HG02938 (cell line): ENCODE data around the gene TRUB2.
A peak's percentile ranks its signal among the peaks of the same experiment; 100 is the strongest.

Source experiments
- ATAC-seq: cut with Tn5 transposase; IDR thresholded peaks from one replicate; pipeline ENCODE4 v1.9.1; 2021; ENCODE audit warnings: mild to moderate bottlenecking, moderate library complexity; ENCODE audit not compliant: unreplicated experiment

Gene TRUB2, protein sequence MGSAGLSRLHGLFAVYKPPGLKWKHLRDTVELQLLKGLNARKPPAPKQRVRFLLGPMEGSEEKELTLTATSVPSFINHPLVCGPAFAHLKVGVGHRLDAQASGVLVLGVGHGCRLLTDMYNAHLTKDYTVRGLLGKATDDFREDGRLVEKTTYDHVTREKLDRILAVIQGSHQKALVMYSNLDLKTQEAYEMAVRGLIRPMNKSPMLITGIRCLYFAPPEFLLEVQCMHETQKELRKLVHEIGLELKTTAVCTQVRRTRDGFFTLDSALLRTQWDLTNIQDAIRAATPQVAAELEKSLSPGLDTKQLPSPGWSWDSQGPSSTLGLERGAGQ

DNA sequence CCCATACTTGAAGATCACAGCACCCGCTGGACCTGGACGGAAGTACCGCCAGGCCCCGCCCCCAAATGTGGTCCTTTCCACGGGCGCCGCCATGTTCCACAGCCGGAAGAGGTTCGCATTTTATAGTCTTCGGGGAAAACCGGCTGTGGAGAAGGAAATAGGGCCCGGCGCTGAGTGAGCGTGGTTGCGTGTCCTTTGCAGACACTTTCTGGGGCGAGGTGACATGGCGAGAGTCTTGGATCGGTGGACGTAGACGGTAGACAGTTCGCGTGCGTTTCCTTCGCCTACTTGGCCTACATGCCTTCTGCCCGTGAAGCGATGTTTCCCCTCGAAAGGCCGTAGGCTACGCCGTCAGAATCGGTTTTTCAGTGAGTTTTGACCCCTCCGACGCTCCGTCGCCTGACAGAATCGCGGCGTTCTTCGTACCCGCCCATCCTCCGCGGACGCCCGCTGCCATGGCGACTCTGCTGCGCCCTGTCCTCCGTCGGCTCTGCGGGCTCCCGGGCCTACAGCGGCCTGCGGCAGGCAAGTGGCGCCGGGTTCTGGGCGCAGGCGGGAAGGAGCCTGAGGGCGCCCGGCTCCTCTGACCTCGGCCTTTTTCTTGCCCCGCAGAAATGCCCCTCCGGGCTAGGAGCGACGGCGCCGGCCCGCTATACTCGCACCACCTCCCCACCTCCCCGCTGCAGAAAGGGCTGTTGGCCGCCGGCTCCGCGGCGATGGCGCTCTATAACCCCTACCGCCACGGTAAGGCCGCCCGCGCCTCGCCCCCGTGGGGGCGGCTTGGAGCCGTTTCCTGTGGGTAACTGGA lies at the start of gene TRUB2, which contains the start of gene COQ4:
TSS of gene TRUB2 (minus strand) at position 44 of the 808 bp plus-strand sequence. CDS start at position 5, 39 bp downstream.
TSS of gene COQ4 (plus strand) at position 436 of the 808 bp plus-strand sequence. CDS start at position 456, 20 bp downstream.
- ATAC-seq, result peak; percentile 89

DNA sequence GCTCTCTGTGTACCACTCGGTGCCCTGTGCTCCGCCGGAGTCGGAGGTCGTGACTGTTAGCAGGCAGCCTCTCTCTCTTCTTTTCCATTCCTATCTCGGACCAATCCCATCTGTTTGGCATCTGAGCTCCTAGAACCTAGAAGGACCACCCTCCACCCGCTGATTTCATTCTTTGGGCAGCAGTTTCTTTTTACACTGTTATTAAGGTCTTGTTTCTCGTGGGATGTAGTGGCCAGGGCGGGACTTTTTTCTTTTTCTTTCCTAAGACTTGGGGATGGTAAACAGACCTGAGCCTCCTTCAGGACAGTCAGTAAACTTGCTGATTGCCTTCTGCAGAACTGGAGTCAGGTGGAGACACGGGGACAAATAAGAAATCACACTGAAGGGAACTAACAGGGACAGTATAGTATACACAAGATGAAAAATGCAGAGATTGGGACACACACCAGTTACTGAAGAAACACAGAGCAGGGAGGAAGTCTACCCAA lies 49.4 kb upstream of the TRUB2 start:
- ATAC-seq, result no peak

DNA sequence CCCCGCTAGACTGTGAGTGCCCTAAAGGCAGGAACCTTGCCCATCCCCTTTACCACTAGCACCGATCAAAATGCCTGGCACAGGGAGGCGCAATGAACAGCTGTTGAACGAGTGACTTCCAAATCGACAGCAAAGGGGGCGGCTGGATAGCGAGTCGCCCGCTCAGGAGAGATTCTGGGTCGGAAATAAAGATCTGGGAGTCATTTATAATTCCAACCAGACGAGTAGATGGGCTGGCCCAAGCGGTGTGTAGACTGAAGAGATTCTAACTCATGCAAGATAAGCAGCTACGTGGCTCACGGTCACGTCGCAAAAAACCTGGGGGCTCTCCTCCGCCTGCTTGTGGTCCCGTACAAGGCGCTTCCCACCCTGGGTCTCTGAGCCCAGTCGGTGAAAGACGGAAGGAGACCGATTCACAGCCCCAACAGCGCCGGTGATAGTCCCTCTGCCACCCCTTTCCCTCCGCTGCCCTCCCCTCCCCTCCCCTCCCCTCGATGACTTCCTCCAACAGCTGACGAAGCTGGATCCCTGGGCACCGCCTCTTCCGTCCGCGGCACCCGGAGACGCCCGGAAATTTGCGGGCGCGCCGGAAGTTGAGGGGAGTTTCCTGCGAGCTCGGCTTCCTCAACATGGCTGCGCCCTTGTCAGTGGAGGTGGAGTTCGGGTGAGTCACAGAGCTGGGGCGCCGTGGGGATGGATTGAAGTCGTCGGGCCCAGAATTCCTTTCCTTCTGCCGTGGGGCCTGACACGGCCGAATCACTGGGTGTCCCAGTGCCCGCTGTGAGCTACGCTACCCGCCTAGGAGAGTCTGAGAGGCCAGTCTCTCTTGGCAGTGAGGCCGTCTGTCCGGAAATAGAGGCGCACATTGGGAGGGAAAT lies 48.7 kb upstream of the TRUB2 start, which contains the start of gene URM1:
TSS of gene URM1 (plus strand) at position 623 of the 878 bp plus-strand sequence. CDS start at position 630, 7 bp downstream.
- ATAC-seq, result peak; percentile 84

DNA sequence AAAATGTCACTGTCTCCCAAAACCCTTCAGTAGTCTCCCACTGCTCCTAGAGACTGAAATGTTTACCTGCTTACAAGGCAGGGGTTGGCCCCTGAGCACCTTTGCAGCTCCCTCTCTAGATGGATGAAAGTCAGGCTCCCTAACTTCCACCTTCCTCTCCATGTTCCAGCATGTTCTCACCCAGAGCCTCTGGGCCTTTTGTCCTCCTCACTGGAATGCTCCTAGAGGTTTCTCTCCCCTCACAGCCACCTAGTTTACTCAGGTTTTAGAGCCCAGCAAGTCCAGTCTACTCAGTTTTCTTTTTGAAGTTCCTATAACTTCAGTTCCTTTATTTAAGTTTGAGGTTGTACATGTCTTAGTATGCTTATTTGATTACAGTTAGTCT lies 48.1 kb upstream of the TRUB2 start:
- no peak for ATAC-seq

DNA sequence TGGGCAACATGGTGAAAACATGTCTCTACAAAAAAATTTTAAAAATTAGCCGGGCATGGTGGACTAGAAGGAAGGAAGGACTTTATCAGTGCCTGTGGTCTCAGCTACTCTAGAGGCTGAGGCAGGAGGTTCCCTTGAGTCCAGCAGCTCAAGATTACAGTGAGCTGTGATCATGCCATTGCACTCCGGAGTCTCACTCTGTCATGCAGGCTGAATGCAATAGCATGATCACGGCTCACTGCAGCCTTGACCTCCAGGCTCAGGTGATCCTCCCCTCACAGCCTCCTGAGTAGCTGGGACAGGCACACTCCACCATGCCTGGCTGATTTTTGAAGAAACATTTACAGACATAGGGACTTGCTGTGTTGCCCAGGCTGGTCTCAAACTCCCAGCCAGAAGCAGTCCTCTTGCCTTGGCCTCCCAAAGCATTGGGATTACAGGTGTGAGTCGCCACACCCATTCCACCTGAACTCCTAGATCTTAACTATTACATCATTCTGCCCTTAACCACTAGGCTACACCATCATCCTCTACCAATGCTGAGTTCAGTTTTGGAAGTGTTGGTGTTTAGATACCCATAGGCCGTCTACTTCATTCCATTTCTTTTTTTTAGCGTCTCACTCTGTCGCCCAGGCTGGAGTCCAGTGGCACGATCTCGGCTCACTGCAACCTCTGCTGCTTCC lies 46.9 kb upstream of the TRUB2 start:
- ATAC-seq, result no peak

DNA sequence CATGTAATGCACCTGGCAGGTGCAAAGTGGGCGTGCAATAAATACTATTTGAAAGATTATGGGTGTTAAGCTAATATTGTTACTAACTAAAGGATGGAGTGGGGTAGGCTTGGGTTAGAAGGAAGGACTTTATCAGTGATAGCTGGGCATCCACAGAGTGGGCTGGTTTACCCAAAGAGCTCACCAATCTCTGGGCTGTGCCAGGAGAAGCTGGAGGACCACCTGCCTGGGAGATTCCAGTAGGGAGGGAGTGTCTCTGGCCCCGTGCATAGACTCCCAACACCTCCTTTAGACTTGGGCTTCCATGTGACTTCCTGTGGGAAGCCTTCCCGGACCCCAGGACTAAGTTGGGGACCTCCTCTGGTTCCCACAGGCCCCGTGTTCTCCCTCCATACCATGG lies 43.3 kb upstream of the TRUB2 start:
- no peak for ATAC-seq

DNA sequence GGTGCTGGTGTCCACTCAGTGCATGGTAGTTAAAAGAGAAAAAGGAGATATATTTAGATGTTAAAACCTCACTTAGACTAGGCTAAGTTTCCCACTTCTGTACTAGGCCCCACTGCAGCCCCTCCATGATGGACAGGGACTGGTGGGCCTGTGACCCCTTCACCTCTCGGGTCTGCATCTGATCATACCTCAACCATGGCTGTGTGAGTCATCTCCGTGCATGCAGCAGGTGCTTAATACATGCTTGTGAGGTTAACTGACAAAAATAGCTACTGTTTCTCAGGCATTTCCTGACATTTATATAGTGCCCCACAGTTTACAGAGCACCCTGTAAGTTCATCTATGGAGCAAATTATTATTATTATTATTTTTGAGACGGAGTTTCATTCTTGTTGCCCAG lies 40.5 kb upstream of the TRUB2 start:
- ATAC-seq, result no peak

DNA sequence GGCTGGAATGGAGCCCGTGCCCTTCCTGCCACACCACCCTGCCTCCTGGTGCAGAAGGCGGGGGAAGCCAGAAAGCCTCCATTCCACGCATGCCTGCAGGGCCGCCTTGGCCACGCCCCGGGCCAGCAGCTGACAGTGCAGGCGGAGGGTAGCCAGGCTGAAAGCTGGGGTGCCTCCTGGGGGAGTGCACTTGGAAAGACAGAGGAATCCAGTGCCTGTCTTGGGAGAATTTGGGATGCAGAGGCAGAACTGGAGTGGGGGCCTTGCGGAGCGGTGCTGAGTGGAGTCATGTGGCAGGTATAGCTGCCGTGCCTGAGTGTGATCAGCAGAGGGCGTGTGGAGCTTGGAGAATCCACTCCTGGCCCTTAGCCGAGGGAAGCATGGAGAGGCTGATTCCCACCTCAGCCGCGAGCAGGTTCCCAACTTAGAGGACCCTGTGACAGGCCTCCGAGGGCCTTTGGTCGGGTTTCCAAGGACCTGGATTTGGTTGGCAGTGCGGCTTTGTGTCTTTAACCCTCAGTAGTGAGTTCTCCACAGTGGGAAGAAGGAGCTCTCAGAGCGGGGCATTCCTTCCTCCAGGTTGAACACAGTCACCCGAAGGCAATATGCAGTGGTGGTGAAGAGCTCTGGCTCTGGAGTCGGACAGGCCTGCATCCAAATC lies 39.9 kb upstream of the TRUB2 start:
- peak; percentile 59 for ATAC-seq

DNA sequence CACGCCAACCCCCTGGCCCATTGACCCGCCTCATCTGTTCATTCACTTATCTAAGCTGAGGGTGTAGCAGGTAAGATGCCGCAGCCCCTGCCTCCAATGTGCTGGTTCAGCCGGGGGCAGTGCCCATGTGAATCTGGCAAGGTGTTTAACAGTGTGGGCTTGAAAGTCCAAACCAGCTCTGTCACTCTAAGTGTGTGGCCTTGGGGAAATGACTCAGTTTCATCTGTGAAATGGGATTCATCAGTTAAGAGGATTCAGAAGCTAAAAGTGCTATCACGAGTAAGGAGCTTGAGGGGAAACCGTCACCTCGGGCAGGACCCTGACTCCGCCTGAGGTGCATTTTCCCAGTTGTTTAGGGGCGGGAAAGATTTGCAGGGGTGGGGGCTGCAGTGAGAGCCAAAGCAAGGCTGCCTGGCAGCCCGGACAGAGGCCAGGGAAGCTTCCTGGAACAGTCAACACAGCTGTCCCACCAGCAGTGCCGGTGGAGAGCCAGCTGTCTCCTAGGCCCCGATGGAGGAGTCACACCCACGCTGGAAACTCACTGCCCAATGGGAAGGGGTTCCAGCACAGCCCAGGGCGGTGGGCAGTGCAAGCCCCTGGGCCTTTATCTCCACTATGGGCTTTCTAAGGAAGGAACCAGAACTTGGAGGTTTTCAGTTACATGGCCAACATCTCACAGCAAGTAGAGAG lies 39.2 kb upstream of the TRUB2 start:
- no peak for ATAC-seq

DNA sequence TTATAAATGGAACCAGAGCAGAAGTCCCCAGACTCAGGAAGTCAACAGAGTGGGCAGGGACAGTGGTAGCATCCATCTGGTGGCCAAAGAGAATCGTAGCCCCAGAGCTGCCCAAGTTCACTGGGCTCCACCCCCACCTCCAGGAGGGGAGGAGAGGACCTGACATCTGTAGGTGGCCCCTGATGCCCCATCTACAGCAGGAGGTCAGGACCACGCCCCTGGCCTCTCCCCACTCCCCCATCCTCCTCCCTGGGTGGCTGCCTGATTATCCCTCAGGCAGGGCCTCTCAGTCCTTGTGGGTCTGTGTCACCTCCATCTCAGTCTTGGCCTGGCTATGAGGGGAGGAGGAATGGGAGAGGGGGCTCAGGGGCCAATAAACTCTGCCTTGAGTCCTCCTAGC lies 38.6 kb upstream of the TRUB2 start:
- ATAC-seq, result no peak

DNA sequence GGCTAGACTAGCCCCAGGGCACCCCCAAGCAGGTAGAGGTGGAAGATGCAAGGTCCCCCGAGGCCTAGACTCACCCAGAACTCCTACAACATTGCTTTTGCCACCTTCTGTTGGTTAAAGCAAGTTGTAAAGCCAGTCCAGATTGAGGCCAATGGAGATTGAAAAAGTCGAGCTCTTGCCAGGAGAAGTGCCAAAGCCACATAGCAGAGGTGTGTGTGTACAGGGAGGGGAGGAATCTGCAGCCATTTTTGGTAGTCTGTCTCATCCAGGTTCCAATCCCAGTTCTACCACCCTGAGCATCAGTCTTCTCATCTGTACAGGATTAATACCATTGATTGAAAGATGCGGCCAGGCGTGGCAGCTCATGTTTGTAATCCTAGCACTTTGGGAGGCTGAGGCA lies 36.6 kb upstream of the TRUB2 start:
- ATAC-seq, result no peak

DNA sequence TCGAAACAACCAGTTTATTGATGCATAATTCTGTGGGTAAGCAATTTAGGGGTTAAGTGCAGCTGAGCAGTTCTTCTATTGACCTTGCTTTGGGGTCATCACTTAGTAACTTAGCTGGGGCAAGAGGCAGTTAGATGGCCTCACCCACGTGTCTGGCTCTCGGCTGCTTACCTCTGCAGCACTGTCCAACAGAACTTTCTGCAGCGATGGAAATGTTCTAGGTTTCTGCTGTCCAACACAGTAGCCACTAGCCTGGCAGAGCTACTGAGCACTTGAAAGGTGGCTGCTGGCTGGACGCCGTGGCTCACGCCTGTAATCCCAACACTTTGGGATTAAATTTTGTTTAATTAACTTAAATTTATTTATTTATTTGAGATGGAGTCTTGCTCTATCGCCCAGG lies 35.8 kb upstream of the TRUB2 start:
- no peak for ATAC-seq

DNA sequence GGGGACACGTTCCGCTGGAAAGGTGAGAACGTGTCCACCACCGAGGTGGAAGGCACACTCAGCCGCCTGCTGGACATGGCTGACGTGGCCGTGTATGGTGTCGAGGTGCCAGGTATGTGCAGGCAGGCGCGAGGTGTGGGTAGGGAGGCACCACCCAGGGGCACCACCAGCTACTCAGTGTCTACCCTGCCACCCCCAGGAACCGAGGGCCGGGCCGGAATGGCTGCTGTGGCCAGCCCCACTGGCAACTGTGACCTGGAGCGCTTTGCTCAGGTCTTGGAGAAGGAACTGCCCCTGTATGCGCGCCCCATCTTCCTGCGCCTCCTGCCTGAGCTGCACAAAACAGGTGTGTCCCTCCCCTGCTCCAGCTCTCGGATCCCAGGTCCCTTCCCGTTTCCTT lies 33.2 kb upstream of the TRUB2 start:
- ATAC-seq, result no peak

DNA sequence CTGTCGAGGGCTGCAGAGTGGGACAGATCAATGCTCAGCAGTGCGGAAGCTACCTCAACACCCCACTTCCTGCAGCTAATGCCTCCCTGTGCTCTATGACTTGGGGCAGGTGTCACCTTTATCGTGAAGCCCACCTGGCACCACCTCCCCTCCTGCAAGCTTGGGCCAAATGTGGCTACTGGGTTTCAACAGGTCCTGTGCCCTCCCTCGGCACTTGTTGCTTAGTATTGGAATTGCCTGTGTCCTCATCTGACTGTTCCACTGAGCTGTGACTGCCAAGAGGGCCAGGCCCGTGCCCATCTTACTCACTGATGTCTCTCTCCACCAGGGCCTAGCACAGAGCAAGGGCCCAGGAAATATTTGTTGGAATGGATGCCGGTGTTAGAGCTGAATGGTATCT lies 27.5 kb upstream of the TRUB2 start:
- ATAC-seq, result no peak

DNA sequence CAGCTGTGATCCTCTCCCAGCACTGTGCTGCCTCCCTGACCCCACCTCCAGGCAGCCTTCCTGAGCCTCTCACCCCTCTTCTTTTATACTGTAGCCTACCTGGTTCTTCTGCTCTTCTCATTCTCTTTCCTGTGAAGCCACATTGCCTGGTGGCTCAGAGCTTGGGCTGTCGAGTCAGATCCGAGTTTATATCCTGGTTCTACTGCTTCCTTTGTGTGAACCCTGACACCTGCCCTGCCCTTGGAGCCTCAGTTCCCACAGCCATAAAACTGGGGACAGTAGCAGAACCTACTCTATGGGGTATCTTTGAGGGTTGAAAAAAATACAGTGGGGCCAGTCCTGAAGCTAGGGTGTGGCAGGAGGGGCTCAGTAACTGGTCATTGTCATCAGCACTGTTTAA lies 26.9 kb upstream of the TRUB2 start:
- no peak for ATAC-seq

DNA sequence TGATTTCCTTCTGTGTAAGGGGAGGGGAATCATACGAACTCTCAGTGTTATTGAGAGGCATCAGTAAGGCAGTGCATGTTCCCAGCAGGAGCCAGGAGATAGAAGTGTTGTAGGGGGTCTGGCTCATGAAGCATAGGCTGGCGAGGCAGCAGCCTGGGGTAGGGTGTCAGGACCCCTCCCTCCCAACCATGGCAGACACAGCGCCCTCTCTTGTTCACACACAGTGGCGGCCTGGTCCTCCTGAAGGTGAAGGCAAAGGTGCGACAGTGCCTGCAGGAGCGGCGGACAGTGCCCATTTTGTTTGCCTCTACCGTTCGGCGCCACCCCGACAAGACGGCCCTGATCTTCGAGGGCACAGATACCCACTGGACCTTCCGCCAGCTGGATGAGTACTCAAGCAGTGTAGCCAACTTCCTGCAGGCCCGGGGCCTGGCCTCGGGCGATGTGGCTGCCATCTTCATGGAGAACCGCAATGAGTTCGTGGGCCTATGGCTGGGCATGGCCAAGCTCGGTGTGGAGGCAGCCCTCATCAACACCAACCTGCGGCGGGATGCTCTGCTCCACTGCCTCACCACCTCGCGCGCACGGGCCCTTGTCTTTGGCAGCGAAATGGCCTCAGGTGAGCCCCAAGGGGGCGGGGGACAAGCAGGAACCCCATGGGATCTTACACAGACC lies 22.8 kb upstream of the TRUB2 start:
- no peak for ATAC-seq

DNA sequence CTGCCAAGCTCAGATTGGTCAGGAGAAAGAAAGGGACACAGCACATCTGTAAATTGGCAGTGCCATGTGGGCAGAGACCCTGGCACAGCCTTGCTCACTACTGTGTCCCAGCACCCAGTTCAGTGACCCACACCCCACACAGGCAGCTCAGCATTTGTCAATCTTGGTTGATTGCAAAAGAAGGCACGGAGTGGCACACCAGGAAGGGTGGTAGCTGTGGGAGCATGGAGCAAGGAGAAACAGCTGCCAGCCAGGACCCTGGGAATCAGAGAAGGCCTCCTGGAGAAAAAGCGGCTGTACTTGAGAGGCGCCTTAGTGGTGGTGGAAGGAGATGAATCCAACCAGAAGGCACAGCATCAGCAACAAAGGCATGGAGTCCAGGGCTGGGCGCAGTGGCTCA lies 21.6 kb upstream of the TRUB2 start:
- no peak for ATAC-seq

DNA sequence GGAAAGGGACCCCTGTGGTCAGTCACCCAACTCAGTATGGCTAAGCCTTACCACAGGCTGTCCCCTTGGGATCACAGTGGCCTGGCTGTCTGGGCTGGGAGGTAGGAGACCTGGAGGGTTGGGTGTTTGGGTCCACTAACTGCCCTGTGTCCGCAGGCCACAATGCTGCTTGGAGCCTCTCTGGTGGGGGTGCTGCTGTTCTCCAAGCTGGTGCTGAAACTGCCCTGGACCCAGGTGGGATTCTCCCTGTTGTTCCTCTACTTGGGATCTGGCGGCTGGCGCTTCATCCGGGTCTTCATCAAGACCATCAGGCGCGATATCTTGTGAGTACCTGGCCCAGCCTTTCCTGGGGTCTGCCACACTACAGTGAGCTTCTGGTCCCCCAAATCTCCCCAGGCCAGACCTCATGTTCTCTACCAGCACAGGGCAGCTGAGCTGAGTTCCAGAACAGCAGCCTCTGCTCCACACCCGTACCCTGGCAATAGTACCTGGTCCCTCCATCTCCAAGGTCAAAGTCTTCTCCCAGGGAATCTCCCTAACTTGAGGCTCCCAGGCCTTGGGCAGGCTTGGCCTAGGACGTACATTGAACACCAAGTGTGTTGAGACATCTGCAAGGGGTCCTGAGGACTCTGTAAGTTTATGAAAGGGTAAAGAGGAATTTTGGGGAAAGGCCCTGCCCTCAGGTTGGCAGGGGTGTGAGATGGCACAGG lies 20.9 kb upstream of the TRUB2 start:
- no peak for ATAC-seq
